ENCODE measurements around the gene ME3.

ME3 gene

GRCh38 chr11:86586307-86586706 is 86.1 kb downstream of the ME3 start:
- WGBS (ENCODE audit: insufficient coverage) = 100% methylated on average over 3 of the region's 3 CpGs
- DNase-seq = no peak
- Histone ChIP-seq H3K36me3 (ENCODE audit: control insufficient read depth in 4 of 4, insufficient read depth in 4 of 4, low read length in 3 of 4) (no peaks in the 10 kb centered on the region), H3K27me3 (replicated peaks in 2 of 5; ENCODE audit: control insufficient read depth in 4 of 5, insufficient read depth in 5 of 5, low read length in 4 of 5) (no peaks in the 10 kb centered on the region), H3K9me3 (ENCODE audit: control extremely low read depth in 1 of 5, control insufficient read depth in 4 of 5, insufficient read depth in 2 of 5, low read depth in 1 of 5, low read length in 4 of 5) (no peaks in the 10 kb centered on the region), H3K4me1 (ENCODE audit: control extremely low read depth in 1 of 4, control insufficient read depth in 4 of 4, insufficient read depth in 4 of 4, low read length in 3 of 4) (peaks cover 3 to 17% (median 6%) of the 10 kb centered on the region in 4 experiments), H3K27ac (ENCODE audit: insufficient read depth in 1 of 2, low read depth in 1 of 2, low read length in 2 of 2, poor library complexity in 1 of 2, severe bottlenecking in 2 of 2) (no peak overlapping the region), H3K4me3 (ENCODE audit: control insufficient read depth in 1 of 7, extremely low read depth in 1 of 7, insufficient read depth in 4 of 7, low read depth in 2 of 7, low read length in 6 of 7) (no peak overlapping the region)
- ChIA-PET CTCF (interaction anchor here (1.2 kb wide), 1 partner anchor 22 kb away, joined by 3 read pairs; no protein-coding TSS in a partner anchor), POLR2A (no interaction called here)

DNA sequence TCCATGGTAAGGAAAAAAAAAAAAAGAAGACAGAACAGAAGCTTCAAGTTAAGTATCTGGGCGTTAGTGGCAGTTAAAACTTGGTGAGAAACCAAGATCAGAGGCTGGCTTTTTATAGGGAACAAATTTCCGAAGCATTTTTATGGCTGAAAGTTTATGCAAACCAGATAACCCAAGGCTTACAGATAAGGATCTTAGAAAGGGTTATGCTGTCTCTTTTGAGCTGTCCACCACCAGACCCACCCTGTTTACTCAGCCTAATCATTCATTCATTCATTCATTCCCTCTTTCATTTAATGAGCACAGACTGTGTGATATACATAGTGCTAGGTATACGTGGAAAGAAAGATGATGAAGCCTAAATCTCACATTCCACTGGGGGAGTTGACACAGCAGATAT is 89.5 kb downstream of the ME3 start:
- no CpG with 5 or more reads among the region's 3 CpGs for WGBS (ENCODE audit: insufficient coverage)
- Histone ChIP-seq H3K4me1 (ENCODE audit: control extremely low read depth in 1 of 4, control insufficient read depth in 4 of 4, insufficient read depth in 4 of 4, low read length in 3 of 4) (no peaks in the 10 kb centered on the region), H3K4me3 (ENCODE audit: control insufficient read depth in 1 of 7, extremely low read depth in 1 of 7, insufficient read depth in 4 of 7, low read depth in 2 of 7, low read length in 6 of 7) (no peak overlapping the region), H3K36me3 (ENCODE audit: control insufficient read depth in 4 of 4, insufficient read depth in 4 of 4, low read length in 3 of 4) (no peaks in the 10 kb centered on the region), H3K9me3 (ENCODE audit: control extremely low read depth in 1 of 5, control insufficient read depth in 4 of 5, insufficient read depth in 2 of 5, low read depth in 1 of 5, low read length in 4 of 5) (no peaks in the 10 kb centered on the region), H3K27ac (ENCODE audit: insufficient read depth in 1 of 2, low read depth in 1 of 2, low read length in 2 of 2, poor library complexity in 1 of 2, severe bottlenecking in 2 of 2) (no peak overlapping the region), H3K27me3 (replicated peaks in 2 of 5; ENCODE audit: control insufficient read depth in 4 of 5, insufficient read depth in 5 of 5, low read length in 4 of 5) (no peaks in the 10 kb centered on the region)
- no peak for DNase-seq
- POLR2A ChIA-PET = no interaction called here
- CTCF ChIA-PET = interaction anchor here (0.6 kb wide), 1 partner anchor 1540 kb away, joined by 3 read pairs; no protein-coding TSS in a partner anchor

DNA sequence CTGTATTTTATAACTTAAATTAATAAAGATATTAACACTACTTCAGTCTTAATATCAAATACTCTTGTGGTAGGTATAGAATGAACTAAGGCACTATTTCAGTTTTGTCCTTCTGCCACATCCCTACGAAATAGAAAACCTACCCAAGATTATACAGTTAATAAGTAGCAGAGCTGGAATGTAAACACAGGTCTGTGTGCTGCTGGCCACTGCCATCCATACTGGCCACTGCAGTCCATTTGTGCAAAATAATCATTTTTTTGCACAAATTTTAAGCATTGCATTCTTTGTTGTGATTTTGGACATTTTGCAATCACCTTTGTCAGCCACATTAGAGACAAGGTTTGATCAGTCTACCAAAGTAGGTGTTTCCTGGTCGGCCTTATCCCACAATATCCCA is 91.9 kb downstream of the ME3 start:
- CTCF ChIA-PET = interaction anchor here (1.1 kb wide), 1 partner anchor 125 kb away, joined by 3 read pairs; no protein-coding TSS in a partner anchor
- WGBS (ENCODE audit: insufficient coverage) = no CpG with 5 or more reads among the region's 2 CpGs
- H3K36me3 ChIP-seq (ENCODE audit: control insufficient read depth in 4 of 4, insufficient read depth in 4 of 4, low read length in 3 of 4) = no peaks in the 10 kb centered on the region
- POLR2A ChIA-PET = no interaction called here
- DNase-seq = no peak
- no peak overlapping the region for H3K4me3 ChIP-seq (ENCODE audit: control insufficient read depth in 1 of 7, extremely low read depth in 1 of 7, insufficient read depth in 4 of 7, low read depth in 2 of 7, low read length in 6 of 7)
- no peaks in the 10 kb centered on the region for H3K4me1 ChIP-seq (ENCODE audit: control extremely low read depth in 1 of 4, control insufficient read depth in 4 of 4, insufficient read depth in 4 of 4, low read length in 3 of 4)
- no peaks in the 10 kb centered on the region for H3K9me3 ChIP-seq (ENCODE audit: control extremely low read depth in 1 of 5, control insufficient read depth in 4 of 5, insufficient read depth in 2 of 5, low read depth in 1 of 5, low read length in 4 of 5)
- no peaks in the 10 kb centered on the region for H3K27me3 ChIP-seq (replicated peaks in 2 of 5; ENCODE audit: control insufficient read depth in 4 of 5, insufficient read depth in 5 of 5, low read length in 4 of 5)
- H3K27ac ChIP-seq (ENCODE audit: insufficient read depth in 1 of 2, low read depth in 1 of 2, low read length in 2 of 2, poor library complexity in 1 of 2, severe bottlenecking in 2 of 2) = no peak overlapping the region

- CTCF ChIA-PET = interaction anchor here (0.9 to 1.3 kb wide), 2 partner anchors 14 to 30 kb away, joined by 3 read pairs; no protein-coding TSS in a partner anchor
- Histone ChIP-seq H3K27ac (ENCODE audit: insufficient read depth in 1 of 2, low read depth in 1 of 2, low read length in 2 of 2, poor library complexity in 1 of 2, severe bottlenecking in 2 of 2) (no peak overlapping the region), H3K4me1 (ENCODE audit: control extremely low read depth in 1 of 4, control insufficient read depth in 4 of 4, insufficient read depth in 4 of 4, low read length in 3 of 4) (no peaks in the 10 kb centered on the region), H3K36me3 (ENCODE audit: control insufficient read depth in 4 of 4, insufficient read depth in 4 of 4, low read length in 3 of 4) (no peaks in the 10 kb centered on the region), H3K27me3 (replicated peaks in 2 of 5; ENCODE audit: control insufficient read depth in 4 of 5, insufficient read depth in 5 of 5, low read length in 4 of 5) (no peaks in the 10 kb centered on the region), H3K9me3 (ENCODE audit: control extremely low read depth in 1 of 5, control insufficient read depth in 4 of 5, insufficient read depth in 2 of 5, low read depth in 1 of 5, low read length in 4 of 5) (no peaks in the 10 kb centered on the region), H3K4me3 (ENCODE audit: control insufficient read depth in 1 of 7, extremely low read depth in 1 of 7, insufficient read depth in 4 of 7, low read depth in 2 of 7, low read length in 6 of 7) (no peak overlapping the region)
- 100% methylated on average over 1 of the region's 1 CpG for WGBS (ENCODE audit: insufficient coverage)
- POLR2A ChIA-PET = no interaction called here
- no peak for DNase-seq
These were observed 93.0 kb downstream of the ME3 start for GRCh38 chr11:86579406-86579731.

- no peak overlapping the region for H3K27ac ChIP-seq (ENCODE audit: insufficient read depth in 1 of 2, low read depth in 1 of 2, low read length in 2 of 2, poor library complexity in 1 of 2, severe bottlenecking in 2 of 2)
- no peaks in the 10 kb centered on the region for H3K4me1 ChIP-seq (ENCODE audit: control extremely low read depth in 1 of 4, control insufficient read depth in 4 of 4, insufficient read depth in 4 of 4, low read length in 3 of 4)
- CTCF ChIA-PET = interaction anchor here (0.9 to 1.3 kb wide), 2 partner anchors 14 to 30 kb away, joined by 3 read pairs; no protein-coding TSS in a partner anchor
- WGBS (ENCODE audit: insufficient coverage) = 100% methylated on average over 1 of the region's 2 CpGs
- no peak for DNase-seq
- no peaks in the 10 kb centered on the region for H3K9me3 ChIP-seq (ENCODE audit: control extremely low read depth in 1 of 5, control insufficient read depth in 4 of 5, insufficient read depth in 2 of 5, low read depth in 1 of 5, low read length in 4 of 5)
- no peak overlapping the region for H3K4me3 ChIP-seq (ENCODE audit: control insufficient read depth in 1 of 7, extremely low read depth in 1 of 7, insufficient read depth in 4 of 7, low read depth in 2 of 7, low read length in 6 of 7)
- no peaks in the 10 kb centered on the region for H3K27me3 ChIP-seq (replicated peaks in 2 of 5; ENCODE audit: control insufficient read depth in 4 of 5, insufficient read depth in 5 of 5, low read length in 4 of 5)
- H3K36me3 ChIP-seq (ENCODE audit: control insufficient read depth in 4 of 4, insufficient read depth in 4 of 4, low read length in 3 of 4) = no peaks in the 10 kb centered on the region
- POLR2A ChIA-PET = no interaction called here
These were observed 93.5 kb downstream of the ME3 start for GRCh38 chr11:86578727-86579405.

- no peaks in the 10 kb centered on the region for H3K27me3 ChIP-seq (replicated peaks in 2 of 5; ENCODE audit: control insufficient read depth in 4 of 5, insufficient read depth in 5 of 5, low read length in 4 of 5)
- no peaks in the 10 kb centered on the region for H3K4me1 ChIP-seq (ENCODE audit: control extremely low read depth in 1 of 4, control insufficient read depth in 4 of 4, insufficient read depth in 4 of 4, low read length in 3 of 4)
- no peak for DNase-seq
- H3K9me3 ChIP-seq (ENCODE audit: control extremely low read depth in 1 of 5, control insufficient read depth in 4 of 5, insufficient read depth in 2 of 5, low read depth in 1 of 5, low read length in 4 of 5) = no peaks in the 10 kb centered on the region
- no peaks in the 10 kb centered on the region for H3K36me3 ChIP-seq (ENCODE audit: control insufficient read depth in 4 of 4, insufficient read depth in 4 of 4, low read length in 3 of 4)
- CTCF ChIA-PET = interaction anchor here (0.9 to 1.3 kb wide), 2 partner anchors 13 to 18 kb away, joined by 3 read pairs; no protein-coding TSS in a partner anchor
- no peak overlapping the region for H3K27ac ChIP-seq (ENCODE audit: insufficient read depth in 1 of 2, low read depth in 1 of 2, low read length in 2 of 2, poor library complexity in 1 of 2, severe bottlenecking in 2 of 2)
- 98% methylated on average over 6 of the region's 10 CpGs for WGBS (ENCODE audit: insufficient coverage)
- POLR2A ChIA-PET = no interaction called here
- no peak overlapping the region for H3K4me3 ChIP-seq (ENCODE audit: control insufficient read depth in 1 of 7, extremely low read depth in 1 of 7, insufficient read depth in 4 of 7, low read depth in 2 of 7, low read length in 6 of 7)
These were observed 94.5 kb downstream of the ME3 start for GRCh38 chr11:86577644-86578636.

All from common myeloid progenitor, CD34-positive (primary cell).